HL-60 (cell line): ENCODE measurements around the gene POU2F1.

Source experiments
- DNase-seq, 2 experiments: peaks; one replicate each; pipeline ENCODE4 v3.0.0-alpha.2; 2010 to 2020; ENCODE audit warnings: low read depth in 1 of 2, low spot score in 1 of 2
- H3K27ac ChIP-seq: fragments of 250-450 bp; sonication (Bioruptor Pico); replicated peaks from 2 replicates; pipeline ENCODE4 v1.5.1; 2020; ENCODE audit warnings: mild to moderate bottlenecking, moderate library complexity
- H3K27me3 ChIP-seq: fragments of 250-450 bp; sonication (Bioruptor Pico); 2 replicates; pipeline ENCODE4 v1.5.1; 2021; ENCODE audit warnings: mild to moderate bottlenecking, moderate library complexity; ENCODE audit not compliant: insufficient read depth, poor library complexity, severe bottlenecking
- H3K4me3 ChIP-seq: replicated peaks from 2 replicates; pipeline ENCODE4 v1.5.1; 2011; ENCODE audit warnings: mild to moderate bottlenecking, control low read depth, low read length; ENCODE audit not compliant: insufficient read depth
- CTCF ChIP-seq: IDR thresholded peaks from one replicate; pipeline ENCODE4 v1.5.1; 2011; ENCODE audit warnings: low read length, control low read depth, inconsistent platforms; ENCODE audit not compliant: insufficient read depth
- GABPA ChIP-seq: IDR thresholded peaks from 2 replicates; pipeline ENCODE4 v1.6.1; 2012; ENCODE audit warnings: low read depth
- POLR2AphosphoS5 ChIP-seq: IDR thresholded peaks from 2 replicates; pipeline ENCODE4 v1.6.1; 2012; ENCODE audit warnings: low read depth
- REST ChIP-seq: IDR thresholded peaks from 2 replicates; pipeline ENCODE4 v1.6.1; 2012; ENCODE audit warnings: low read depth; ENCODE audit not compliant: insufficient replicate concordance
- SPI1 ChIP-seq: IDR thresholded peaks from 2 replicates; pipeline ENCODE4 v1.6.1; 2012; ENCODE audit warnings: low read depth, mild to moderate bottlenecking, borderline replicate concordance

The POU2F1 gene

GRCh38 chr1:167197236-167197635 is 23.4 kb upstream of the POU2F1 start:
- no peak overlapping the region for H3K27ac ChIP-seq
- no peak for DNase-seq
- H3K4me3 ChIP-seq = no peak overlapping the region
- TF ChIP-seq SPI1 = no peak
- TF ChIP-seq GABPA = no peak
- no peak for TF ChIP-seq POLR2AphosphoS5
- TF ChIP-seq REST = no peak
- no peak for TF ChIP-seq CTCF
- no peaks in the 10 kb centered on the region for H3K27me3 ChIP-seq

GRCh38 chr1:167197692-167198091 is 23.0 kb upstream of the POU2F1 start:
- Histone ChIP-seq H3K27ac (no peak overlapping the region), H3K27me3 (no peaks in the 10 kb centered on the region), H3K4me3 (no peak overlapping the region)
- no peak for DNase-seq
- TF ChIP-seq GABPA = no peak
- no peak for TF ChIP-seq SPI1
- TF ChIP-seq POLR2AphosphoS5 = no peak
- TF ChIP-seq CTCF = no peak
- no peak for TF ChIP-seq REST

- no peak for TF ChIP-seq SPI1
- no peak for TF ChIP-seq REST
- TF ChIP-seq GABPA = no peak
- TF ChIP-seq CTCF = no peak
- no peak for TF ChIP-seq POLR2AphosphoS5
These were observed 22.1 kb upstream of the POU2F1 start for GRCh38 chr1:167198518-167199133.

More at GRCh38 chr1:167198518-167199133, 22.1 kb upstream of the POU2F1 start:
- DNase-seq = no peak
- Histone ChIP-seq H3K4me3 (no peak overlapping the region), H3K27me3 (no peaks in the 10 kb centered on the region), H3K27ac (no peak overlapping the region)
